Coronary artery (tissue), 2 donors: ENCODE measurements around the gene CHRNE.

Source experiments
- DNase-seq: peaks from one replicate; pipeline ENCODE4 v3.0.0-alpha.2; 2017; ENCODE audit warnings: low spot score
- H3K27ac ChIP-seq, 2 donors: fragments of 200-600 bp; sonication (generic); one replicate each; pipeline ENCODE4 v1.5.1; 2016 to 2019
- H3K4me3 ChIP-seq: fragments of 200-600 bp; sonication (generic); 2 replicates; pipeline ENCODE4 v1.5.1; 2016; ENCODE audit warnings: mild to moderate bottlenecking, moderate library complexity
- TF ChIP-seq, protein P1 (sequence below): fragments of 200-600 bp; sonication (generic); IDR thresholded peaks from one replicate; pipeline ENCODE4 v1.5.1; 2019; ENCODE audit warnings: antibody characterized with exemption

Gene CHRNE

DNA sequence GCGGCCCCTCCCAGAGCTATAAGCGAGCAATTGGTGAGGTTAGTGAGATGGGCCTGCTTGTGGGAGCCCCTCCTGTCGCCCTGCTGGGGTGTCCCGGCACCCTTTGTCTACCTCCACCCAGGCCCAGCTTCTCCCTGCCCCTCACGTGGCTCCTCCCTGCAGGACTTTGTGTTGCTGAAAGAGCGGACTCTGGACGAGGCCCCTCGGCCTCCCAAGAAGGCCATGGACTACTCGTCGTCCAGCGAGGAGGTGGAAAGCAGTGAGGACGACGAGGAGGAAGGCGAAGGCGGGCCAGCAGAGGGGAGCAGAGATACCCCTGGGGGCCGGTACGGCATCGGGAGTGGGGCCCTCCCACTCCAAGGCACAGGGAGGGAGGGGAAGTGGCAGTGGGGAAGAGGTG is 9.6 kb downstream of the CHRNE start:
- TF ChIP-seq, protein P1, sequence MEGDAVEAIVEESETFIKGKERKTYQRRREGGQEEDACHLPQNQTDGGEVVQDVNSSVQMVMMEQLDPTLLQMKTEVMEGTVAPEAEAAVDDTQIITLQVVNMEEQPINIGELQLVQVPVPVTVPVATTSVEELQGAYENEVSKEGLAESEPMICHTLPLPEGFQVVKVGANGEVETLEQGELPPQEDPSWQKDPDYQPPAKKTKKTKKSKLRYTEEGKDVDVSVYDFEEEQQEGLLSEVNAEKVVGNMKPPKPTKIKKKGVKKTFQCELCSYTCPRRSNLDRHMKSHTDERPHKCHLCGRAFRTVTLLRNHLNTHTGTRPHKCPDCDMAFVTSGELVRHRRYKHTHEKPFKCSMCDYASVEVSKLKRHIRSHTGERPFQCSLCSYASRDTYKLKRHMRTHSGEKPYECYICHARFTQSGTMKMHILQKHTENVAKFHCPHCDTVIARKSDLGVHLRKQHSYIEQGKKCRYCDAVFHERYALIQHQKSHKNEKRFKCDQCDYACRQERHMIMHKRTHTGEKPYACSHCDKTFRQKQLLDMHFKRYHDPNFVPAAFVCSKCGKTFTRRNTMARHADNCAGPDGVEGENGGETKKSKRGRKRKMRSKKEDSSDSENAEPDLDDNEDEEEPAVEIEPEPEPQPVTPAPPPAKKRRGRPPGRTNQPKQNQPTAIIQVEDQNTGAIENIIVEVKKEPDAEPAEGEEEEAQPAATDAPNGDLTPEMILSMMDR = no peak
- no peak for DNase-seq
- H3K27ac ChIP-seq = no peak overlapping the region
- H3K4me3 ChIP-seq = no peak overlapping the region

DNA sequence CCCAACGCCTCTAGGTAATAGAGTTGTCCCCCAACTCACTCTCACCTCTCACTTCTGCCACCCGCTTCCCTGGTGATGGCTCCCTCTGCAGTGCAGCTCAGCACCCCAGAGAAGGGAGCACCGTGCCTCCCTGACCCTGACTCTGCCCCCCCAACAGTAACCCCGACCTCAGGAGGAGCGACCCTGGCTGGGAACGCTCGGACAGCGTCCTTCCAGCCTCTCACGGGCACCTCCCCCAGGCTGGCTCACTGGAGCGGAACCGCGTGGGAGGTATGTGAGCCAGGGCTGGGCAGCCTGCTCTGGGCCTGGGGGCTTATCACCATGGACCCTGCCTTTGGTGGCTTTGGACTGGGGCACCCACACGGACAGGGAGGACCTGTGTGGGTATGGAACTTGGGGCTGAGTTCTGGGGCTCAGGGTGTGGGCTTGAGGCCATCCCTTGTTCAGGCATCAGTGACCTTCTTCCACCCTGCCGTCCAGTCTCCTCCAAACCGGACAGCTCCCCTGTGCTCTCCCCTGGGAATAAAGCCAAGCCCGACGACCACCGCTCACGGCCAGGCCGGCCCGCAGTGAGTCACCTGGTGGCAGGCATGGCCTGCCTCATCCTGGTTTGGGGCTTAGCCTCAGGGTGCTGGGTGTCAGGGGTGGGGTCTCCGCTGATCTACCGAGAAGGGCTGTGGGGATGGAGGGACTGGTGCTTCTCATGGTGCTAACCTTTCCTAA is 10.2 kb downstream of the CHRNE start:
- DNase-seq = no peak
- TF ChIP-seq, protein P1 = no peak

DNA sequence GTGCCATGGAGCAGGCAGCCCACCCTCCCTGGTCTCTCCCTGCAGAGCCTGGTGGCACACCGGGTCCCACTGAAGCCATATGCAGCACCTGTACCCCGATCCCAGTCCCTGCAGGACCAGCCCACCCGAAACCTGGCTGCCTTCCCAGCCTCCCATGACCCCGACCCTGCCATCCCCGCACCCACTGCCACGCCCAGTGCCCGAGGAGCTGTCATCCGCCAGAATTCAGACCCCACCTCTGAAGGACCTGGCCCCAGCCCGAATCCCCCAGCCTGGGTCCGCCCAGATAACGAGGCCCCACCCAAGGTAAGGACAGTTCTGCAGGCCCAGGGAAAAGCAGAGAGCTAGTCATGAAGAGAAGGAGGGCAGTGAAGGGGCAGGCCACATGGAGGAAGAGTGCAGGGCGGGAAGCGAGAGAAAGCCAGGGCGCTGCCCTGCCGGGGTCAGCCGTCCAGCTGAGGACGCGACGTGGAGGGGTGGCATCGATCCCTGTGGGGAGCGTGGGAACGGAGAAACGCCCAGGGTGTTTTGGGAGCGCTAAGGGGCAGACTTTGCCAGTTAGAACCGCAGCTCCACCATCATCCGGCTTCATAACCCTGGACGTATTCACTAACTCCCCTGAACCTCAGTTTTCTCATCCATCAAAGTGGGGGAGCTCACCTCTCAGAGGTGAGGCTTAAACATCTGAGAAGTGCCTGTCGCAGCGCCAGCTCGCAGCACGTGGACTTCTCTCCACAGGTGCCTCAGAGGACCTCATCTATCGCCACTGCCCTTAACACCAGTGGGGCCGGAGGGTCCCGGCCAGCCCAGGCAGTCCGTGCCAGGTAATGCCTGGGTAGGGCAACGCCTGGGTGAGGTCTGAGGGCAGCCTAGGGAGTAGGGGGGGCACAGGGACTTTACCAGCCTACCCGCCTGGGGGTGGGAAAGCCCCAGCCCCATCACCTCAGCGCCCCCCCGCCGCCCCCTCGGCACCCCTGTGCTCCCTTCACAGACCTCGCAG is 11.2 kb downstream of the CHRNE start:
- no peak overlapping the region for H3K27ac ChIP-seq
- no peak for DNase-seq
- TF ChIP-seq, protein P1 = no peak
- no peak overlapping the region for H3K4me3 ChIP-seq

More for the DNA sequence above, 10.2 kb downstream of the CHRNE start:
- Histone ChIP-seq H3K27ac (no peak overlapping the region), H3K4me3 (no peak overlapping the region)

DNA sequence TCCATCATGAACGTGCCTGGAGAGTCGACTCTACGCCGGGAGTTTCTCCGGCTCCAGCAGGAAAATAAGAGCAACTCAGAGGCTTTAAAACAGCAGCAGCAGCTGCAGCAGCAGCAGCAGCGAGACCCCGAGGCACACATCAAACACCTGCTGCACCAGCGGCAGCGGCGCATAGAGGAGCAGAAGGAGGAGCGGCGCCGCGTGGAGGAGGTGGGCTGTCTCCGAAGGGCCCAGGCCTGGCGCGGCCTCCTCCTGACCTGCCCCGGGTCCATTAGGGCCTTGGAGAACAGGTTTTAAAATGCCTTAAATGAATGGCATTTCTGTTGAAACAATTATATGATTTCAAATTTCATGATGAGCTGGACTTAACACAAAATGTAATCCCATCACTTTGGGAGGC is 15.3 kb downstream of the CHRNE start:
- Histone ChIP-seq H3K27ac (no peak overlapping the region), H3K4me3 (no peak overlapping the region)
- DNase-seq = no peak
- TF ChIP-seq, protein P1 = no peak

DNA sequence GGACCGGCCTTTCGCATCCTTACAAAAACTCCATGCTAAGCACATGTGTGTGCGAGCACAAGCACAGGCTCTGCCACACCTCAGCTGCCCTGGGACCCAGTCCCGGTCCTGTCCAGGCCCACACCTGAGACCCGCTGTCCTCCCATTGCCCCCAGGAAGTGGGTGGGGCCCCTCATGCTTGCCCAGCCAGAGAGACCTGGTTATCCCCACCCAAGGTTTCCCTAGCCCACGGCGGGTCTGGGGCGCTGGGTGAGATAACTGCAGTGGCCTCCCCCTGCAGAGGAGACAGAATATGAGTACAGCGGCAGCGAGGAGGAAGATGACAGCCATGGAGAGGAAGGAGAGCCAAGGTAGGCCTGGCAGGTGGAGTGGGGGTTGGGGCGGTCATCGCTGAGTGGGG is 16.1 kb downstream of the CHRNE start:
- no peak for DNase-seq
- TF ChIP-seq, protein P1 = no peak
- H3K4me3 ChIP-seq = no peak overlapping the region

DNA sequence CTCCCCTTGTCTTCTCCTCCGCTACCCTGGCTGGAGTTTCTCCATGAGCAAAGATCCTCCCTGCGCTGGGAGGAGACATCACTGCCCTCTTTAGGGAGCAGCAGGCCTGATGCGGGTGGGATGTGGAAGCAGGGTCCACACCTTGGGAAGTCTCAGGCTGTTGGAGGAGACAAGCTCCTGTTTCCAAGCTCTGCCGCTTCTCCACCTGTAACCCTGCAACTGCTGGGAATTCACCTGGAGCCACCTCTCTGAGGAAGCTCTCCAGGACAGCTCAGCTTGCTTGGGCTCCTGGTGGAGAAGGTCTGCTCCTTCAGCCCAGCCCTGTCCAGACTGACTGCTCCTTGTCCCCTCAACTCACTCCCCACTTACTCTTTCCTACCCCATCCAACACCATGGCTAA is 18.4 kb downstream of the CHRNE start:
- no peak overlapping the region for H3K4me3 ChIP-seq
- H3K27ac ChIP-seq = no peak overlapping the region
- TF ChIP-seq, protein P1 = no peak
- DNase-seq = no peak

More for the DNA sequence above, 16.1 kb downstream of the CHRNE start:
- H3K27ac ChIP-seq = no peak overlapping the region
